Upper lobe of left lung (tissue), 6 donors: ENCODE measurements around the gene STOX2. TPM values are rescaled to one million over a fixed set of nuclear protein-coding genes. Genes with fewer than 3 reads are reported as not detected.
"Not testable (repeated sequence)": the region's sequence is repeated elsewhere in the genome, so short reads cannot be mapped to it uniquely, and the experiment has no call there.

ENCODE experiments used
- ATAC-seq, 2 donors: fragments of 200-7000 bp; cut with Tn5 transposase; one replicate each; pipeline ENCODE4 v1.9.1; 2022; ENCODE audit warnings: mild to moderate bottlenecking in 2 of 2, moderate library complexity in 2 of 2; ENCODE audit not compliant: low FRiP score in 2 of 2
- DNase-seq, 2 donors: peaks; one replicate each; pipeline ENCODE4 v3.0.0-alpha.2; 2019 to 2020
- H3K27ac ChIP-seq, 4 donors: fragments of 200-600 bp; sonication (generic); one replicate each; pipeline ENCODE4 v1.5.1; 2016 to 2019
- H3K27me3 ChIP-seq, 4 donors: fragments of 200-600 bp; sonication (generic); one replicate each; pipeline ENCODE4 v1.5.1; 2017 to 2019
- H3K36me3 ChIP-seq, 4 donors: fragments of 200-600 bp; sonication (generic); one replicate each; pipeline ENCODE4 v1.5.1; 2016 to 2019
- H3K4me1 ChIP-seq, 4 donors: fragments of 200-600 bp; sonication (generic); one replicate each; pipeline ENCODE4 v1.5.1; 2018 to 2019
- H3K4me3 ChIP-seq, 4 donors: fragments of 200-600 bp; sonication (generic); one replicate each; pipeline ENCODE4 v1.5.1; 2017 to 2019; ENCODE audit warnings: mild to moderate bottlenecking in 2 of 4, moderate library complexity in 1 of 4
- H3K9me3 ChIP-seq, 4 donors: fragments of 200-600 bp; sonication (generic); one replicate each; pipeline ENCODE4 v1.5.1; 2018 to 2019
- CTCF ChIP-seq, 6 experiments: fragments of 450-650 bp in 4 of 6; fragments of 200-600 bp in 2 of 6; sonication (generic) in 2 of 6; IDR thresholded peaks; one replicate each; pipeline ENCODE4 v1.5.1; 2016 to 2019; ENCODE audit warnings: antibody characterized with exemption in 6 of 6
- EP300 ChIP-seq, 4 donors: sonication (generic); formaldehyde crosslinking; IDR thresholded peaks; one replicate each; pipeline ENCODE4 v1.5.1; 2017; ENCODE audit warnings: antibody characterized with exemption in 4 of 4, control low read depth in 2 of 4
- POLR2A ChIP-seq, 4 donors: fragments of 450-650 bp; IDR thresholded peaks; one replicate each; pipeline ENCODE4 v1.5.1; 2016 to 2017; ENCODE audit warnings: antibody characterized with exemption in 4 of 4, mild to moderate bottlenecking in 2 of 4
- POLR2AphosphoS5 ChIP-seq, 2 donors: sonication (generic); formaldehyde crosslinking; IDR thresholded peaks; one replicate each; pipeline ENCODE4 v1.5.1; 2017; ENCODE audit warnings: antibody characterized with exemption in 2 of 2
- WGBS, 2 donors: methylation state at CpG; one replicate each; pipeline ENCODE4 v1.1.5; 2017 to 2018; 5-methylcytosine and 5-hydroxymethylcytosine counted together
- total RNA-seq, 6 donors: library from RNA; depleted of rRNA in 4 of 6; stranded (reverse); fragments of >200 nt in 4 of 6; gene quantifications; one replicate each; pipeline versions ENCODE4 v1.1.0 to v1.2.1, GENCODE V29; 2016 to 2021
- donor health status: DM: no; HTN: no; CAD: no; lungs with moderate emphysema.
- donor health status: DM: no; HTN: yes; CAD: no; lungs with severe emphysema.

Gene STOX2
- total RNA-seq, 6 donors from 2014 or later: 10.1 to 49.2 (median 24.1) TPM

- no peak for TF ChIP-seq POLR2AphosphoS5 (IDR thresholded peaks at IDR 0.05)
- no peak for TF ChIP-seq POLR2A (IDR thresholded peaks at IDR 0.05)
- no peak for TF ChIP-seq EP300 (IDR thresholded peaks at IDR 0.05)
- no peak for TF ChIP-seq CTCF (IDR thresholded peaks at IDR 0.05)
- H3K4me1 ChIP-seq: no peaks in the 10 kb centered on the region
- H3K36me3 ChIP-seq: no peaks in the 10 kb centered on the region
- H3K27me3 ChIP-seq: no peaks in the 10 kb centered on the region
- no peak overlapping the region for H3K4me3 ChIP-seq
- ATAC-seq: no peak
- H3K27ac ChIP-seq: no peak overlapping the region
- no peak for DNase-seq
- H3K9me3 ChIP-seq: no peaks in the 10 kb centered on the region
These were observed 36.9 kb downstream of the STOX2 start for GRCh38 chr4:183941964-183942363.

GRCh38 chr4:183945741-183946140, 40.6 kb downstream of the STOX2 start:
- WGBS, 2 donors: 87 to 92% methylated on average over 8 of the region's 8 CpGs
- Histone ChIP-seq H3K4me3 (no peak overlapping the region), H3K9me3 (no peaks in the 10 kb centered on the region), H3K27ac (no peak overlapping the region), H3K4me1 (no peaks in the 10 kb centered on the region), H3K36me3 (no peaks in the 10 kb centered on the region), H3K27me3 (no peaks in the 10 kb centered on the region)
- TF ChIP-seq POLR2AphosphoS5 (IDR thresholded peaks at IDR 0.05) (no peak), EP300 (IDR thresholded peaks at IDR 0.05) (no peak), CTCF (IDR thresholded peaks at IDR 0.05) (no peak), POLR2A (IDR thresholded peaks at IDR 0.05) (no peak)
- ATAC-seq (no peak), DNase-seq (no peak)

- Histone ChIP-seq H3K27ac (no peak overlapping the region), H3K4me1 (no peaks in the 10 kb centered on the region), H3K27me3 (no peaks in the 10 kb centered on the region), H3K36me3 (no peaks in the 10 kb centered on the region), H3K9me3 (no peaks in the 10 kb centered on the region), H3K4me3 (no peak overlapping the region)
- ATAC-seq: no peak
- DNase-seq: peak in 1 of 2 donors; percentile 41
- no peak for TF ChIP-seq POLR2A (IDR thresholded peaks at IDR 0.05)
- TF ChIP-seq EP300 (IDR thresholded peaks at IDR 0.05): no peak
- no peak for TF ChIP-seq POLR2AphosphoS5 (IDR thresholded peaks at IDR 0.05)
- TF ChIP-seq CTCF (IDR thresholded peaks at IDR 0.05): no peak
- WGBS, 2 donors: 89 to 92% methylated on average over 5 to 8 of the region's 8 CpGs
These were observed 45.4 kb downstream of the STOX2 start for GRCh38 chr4:183950536-183950935.

GRCh38 chr4:183952652-183953051, 47.5 kb downstream of the STOX2 start:
- H3K27me3 ChIP-seq, DNase-seq, H3K4me3 ChIP-seq, H3K27ac ChIP-seq, H3K9me3 ChIP-seq, H3K36me3 ChIP-seq, ATAC-seq, H3K4me1 ChIP-seq: not testable (repeated sequence)
- WGBS, 2 donors: 95 to 96% methylated on average over 1 of the region's 1 CpG

- WGBS, 2 donors: 85 to 89% methylated on average over 10 of the region's 10 CpGs
- H3K36me3 ChIP-seq: no peaks in the 10 kb centered on the region
- TF ChIP-seq POLR2AphosphoS5 (IDR thresholded peaks at IDR 0.05): no peak
- no peak for TF ChIP-seq POLR2A (IDR thresholded peaks at IDR 0.05)
- no peak for TF ChIP-seq CTCF (IDR thresholded peaks at IDR 0.05)
- no peak for TF ChIP-seq EP300 (IDR thresholded peaks at IDR 0.05)
- H3K4me3 ChIP-seq: no peak overlapping the region
- ATAC-seq: no peak
- DNase-seq: no peak
- no peaks in the 10 kb centered on the region for H3K9me3 ChIP-seq
- H3K27ac ChIP-seq: no peak overlapping the region
- H3K27me3 ChIP-seq: no peaks in the 10 kb centered on the region
- H3K4me1 ChIP-seq: no peaks in the 10 kb centered on the region
These were observed 54.4 kb downstream of the STOX2 start for GRCh38 chr4:183959319-183960045.
